ENCODE data around the gene ARMH3. TPM values are rescaled to one million over a fixed set of nuclear protein-coding genes. Genes with fewer than 3 reads are reported as not detected.
"Not testable (repeated sequence)": the region's sequence is repeated elsewhere in the genome, so short reads cannot be mapped to it uniquely, and the experiment has no call there.

Gene ARMH3
- total RNA-seq, 6 experiments from 2014 or later: 18.0 to 21.7 (median 18.8) TPM

- Mint-ChIP-seq H3K36me3 (ENCODE audit: low read depth) (peaks cover 24% of the 10 kb centered on the region; the same call in 1 of the 2 replicates), H3K27me3 (ENCODE audit: insufficient read depth) (no peaks in the 10 kb centered on the region), H3K27ac (no peak overlapping the region), H3K4me1 (ENCODE audit: low read depth) (peaks cover 16% of the 10 kb centered on the region), H3K4me3 (no peak overlapping the region), H3K9me3 (no peaks in the 10 kb centered on the region)
- no peak for DNase-seq
- TF ChIP-seq CTCF (IDR thresholded peaks at IDR 0.05): no peak
Observed at GRCh38 chr10:101993651-101994200, 62.2 kb downstream of the ARMH3 start.

- peaks cover 16% of the 10 kb centered on the region for H3K4me1 Mint-ChIP-seq (ENCODE audit: low read depth)
- no peaks in the 10 kb centered on the region for H3K27me3 Mint-ChIP-seq (ENCODE audit: insufficient read depth)
- no peak for TF ChIP-seq CTCF (IDR thresholded peaks at IDR 0.05)
- no peak overlapping the region for H3K4me3 Mint-ChIP-seq
- no peak overlapping the region for H3K27ac Mint-ChIP-seq
- no peaks in the 10 kb centered on the region for H3K9me3 Mint-ChIP-seq
- no peak for DNase-seq
- peaks cover 24% of the 10 kb centered on the region; the same call in 1 of the 2 replicates for H3K36me3 Mint-ChIP-seq (ENCODE audit: low read depth)
Observed at GRCh38 chr10:101993221-101993620, 62.8 kb downstream of the ARMH3 start.

- Mint-ChIP-seq H3K27ac (no peak overlapping the region), H3K36me3 (ENCODE audit: low read depth) (peaks cover 30% of the 10 kb centered on the region; the same call in 1 of the 2 replicates), H3K4me3 (no peak overlapping the region), H3K9me3 (no peaks in the 10 kb centered on the region), H3K4me1 (ENCODE audit: low read depth) (no peaks in the 10 kb centered on the region), H3K27me3 (ENCODE audit: insufficient read depth) (no peaks in the 10 kb centered on the region)
- TF ChIP-seq CTCF (IDR thresholded peaks at IDR 0.05): no peak
- DNase-seq: no peak
Observed at GRCh38 chr10:101987136-101987535, 68.8 kb downstream of the ARMH3 start.

GRCh38 chr10:101986624-101986971, 69.4 kb downstream of the ARMH3 start:
- H3K36me3 Mint-ChIP-seq (ENCODE audit: low read depth): peaks cover 29% of the 10 kb centered on the region; the same call in 1 of the 2 replicates
- no peaks in the 10 kb centered on the region for H3K9me3 Mint-ChIP-seq
- H3K4me3 Mint-ChIP-seq: no peak overlapping the region

GRCh38 chr10:101980677-101981076, 75.3 kb downstream of the ARMH3 start:
- H3K4me1 Mint-ChIP-seq (ENCODE audit: low read depth); DNase-seq; H3K27ac Mint-ChIP-seq; H3K9me3 Mint-ChIP-seq; H3K4me3 Mint-ChIP-seq; H3K27me3 Mint-ChIP-seq (ENCODE audit: insufficient read depth): not testable (repeated sequence)
- H3K36me3 Mint-ChIP-seq (ENCODE audit: low read depth): peaks cover 18% of the 10 kb centered on the region

More at GRCh38 chr10:101986624-101986971, 69.4 kb downstream of the ARMH3 start:
- no peak for DNase-seq
- no peak for TF ChIP-seq CTCF (IDR thresholded peaks at IDR 0.05)
- Mint-ChIP-seq H3K27me3 (ENCODE audit: insufficient read depth) (no peaks in the 10 kb centered on the region; the same call in 1 of the 2 replicates), H3K27ac (no peak overlapping the region), H3K4me1 (ENCODE audit: low read depth) (no peaks in the 10 kb centered on the region)

- TF ChIP-seq CTCF (IDR thresholded peaks at IDR 0.05): no peak
- Mint-ChIP-seq H3K4me1 (ENCODE audit: low read depth) (peaks cover 27% of the 10 kb centered on the region), H3K9me3 (no peaks in the 10 kb centered on the region), H3K4me3 (peak overlapping the region; percentile 33), H3K27ac (peak overlapping the region; percentile 56), H3K27me3 (ENCODE audit: insufficient read depth) (peaks cover 2% of the 10 kb centered on the region; the same call in 1 of the 2 replicates), H3K36me3 (ENCODE audit: low read depth) (peaks cover 25% of the 10 kb centered on the region)
- DNase-seq: peak; percentile 6
Observed at GRCh38 chr10:101974091-101974971, 81.6 kb downstream of the ARMH3 start.
